PC-3 (cell line): Measurements from ENCODE around the gene APOL4.

Experiments used
- EZH2 ChIP-seq: fragments of 300-600 bp; sonication (generic); IDR thresholded peaks from one replicate; pipeline ENCODE4 v1.6.1; 2017; ENCODE audit warnings: antibody characterized with exemption, mild to moderate bottlenecking, low read length; ENCODE audit not compliant: unreplicated experiment
- EZH2phosphoT487 ChIP-seq: fragments of 300-600 bp; sonication (generic); IDR thresholded peaks from 2 replicates; pipeline ENCODE4 v1.6.1; 2018; ENCODE audit warnings: mild to moderate bottlenecking, antibody characterized with exemption, low read length, borderline replicate concordance
- TF ChIP-seq, protein P1 (sequence below): fragments of 300-600 bp; sonication (generic); conservative IDR thresholded peaks from 2 replicates; pipeline ENCODE4 v1.5.1; 2017; ENCODE audit warnings: antibody characterized with exemption, low read depth, mild to moderate bottlenecking, low read length

GRCh38 chr22:36223504-36223903, 21.9 kb upstream of the APOL4 start:
- TF ChIP-seq, protein P1, sequence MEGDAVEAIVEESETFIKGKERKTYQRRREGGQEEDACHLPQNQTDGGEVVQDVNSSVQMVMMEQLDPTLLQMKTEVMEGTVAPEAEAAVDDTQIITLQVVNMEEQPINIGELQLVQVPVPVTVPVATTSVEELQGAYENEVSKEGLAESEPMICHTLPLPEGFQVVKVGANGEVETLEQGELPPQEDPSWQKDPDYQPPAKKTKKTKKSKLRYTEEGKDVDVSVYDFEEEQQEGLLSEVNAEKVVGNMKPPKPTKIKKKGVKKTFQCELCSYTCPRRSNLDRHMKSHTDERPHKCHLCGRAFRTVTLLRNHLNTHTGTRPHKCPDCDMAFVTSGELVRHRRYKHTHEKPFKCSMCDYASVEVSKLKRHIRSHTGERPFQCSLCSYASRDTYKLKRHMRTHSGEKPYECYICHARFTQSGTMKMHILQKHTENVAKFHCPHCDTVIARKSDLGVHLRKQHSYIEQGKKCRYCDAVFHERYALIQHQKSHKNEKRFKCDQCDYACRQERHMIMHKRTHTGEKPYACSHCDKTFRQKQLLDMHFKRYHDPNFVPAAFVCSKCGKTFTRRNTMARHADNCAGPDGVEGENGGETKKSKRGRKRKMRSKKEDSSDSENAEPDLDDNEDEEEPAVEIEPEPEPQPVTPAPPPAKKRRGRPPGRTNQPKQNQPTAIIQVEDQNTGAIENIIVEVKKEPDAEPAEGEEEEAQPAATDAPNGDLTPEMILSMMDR = no peak
- TF ChIP-seq EZH2 (no peak), EZH2phosphoT487 (no peak)
